PC-9 (cell line): ENCODE results near the gene SNUPN.

Source experiments
- CTCF ChIP-seq: fragments of 200-600 bp; sonication (generic); conservative IDR thresholded peaks from 2 replicates; pipeline ENCODE4 v1.6.1; 2017; ENCODE audit warnings: mixed run types, antibody characterized with exemption, mild to moderate bottlenecking, moderate library complexity
- EZH2 ChIP-seq: fragments of 200-600 bp; sonication (generic); IDR thresholded peaks from 2 replicates; pipeline ENCODE4 v1.8.0; 2017; ENCODE audit warnings: antibody characterized with exemption, low read depth

DNA sequence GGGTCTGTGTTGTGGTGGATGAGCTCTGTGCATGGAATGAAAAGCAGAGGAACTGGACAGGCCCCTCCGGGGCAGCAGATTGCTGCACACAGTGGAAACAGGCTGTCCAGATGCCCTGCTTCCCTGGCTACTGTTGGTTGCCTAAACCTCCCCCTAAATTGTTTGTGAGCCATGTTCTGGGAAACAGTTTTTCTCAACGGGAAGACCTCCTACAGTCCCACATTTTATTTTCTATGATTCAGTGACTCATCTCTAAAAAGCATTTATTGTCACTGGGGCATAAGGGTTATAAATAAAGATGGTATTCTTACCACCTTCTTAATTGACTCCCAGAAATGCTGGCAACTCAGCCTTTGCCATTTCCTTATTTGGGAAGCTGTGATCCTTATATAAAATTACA lies 26.1 kb downstream of the SNUPN start:
- TF ChIP-seq CTCF (no peak), EZH2 (no peak)
